ENCODE data around the gene SMAD3. TPM values are rescaled to one million over a fixed set of nuclear protein-coding genes. Genes with fewer than 3 reads are reported as not detected.

SMAD3 gene
- total and polyA plus RNA-seq, 2 of the 4 experiments (the other 2 are of a cell fraction), result 71.0 to 177 TPM

GRCh38 chr15:67125589-67126502, 60.4 kb downstream of the SMAD3 start (continued):
- TF ChIP-seq CTCF (conservative IDR thresholded peaks at IDR 0.05; ENCODE audit: low read depth, low read length), result no peak
